PFSK-1 (cell line): ENCODE results near the gene COX19.

Experiments used
- POLR2AphosphoS5 ChIP-seq: IDR thresholded peaks from 2 replicates; pipeline ENCODE4 v1.6.1; 2012; ENCODE audit warnings: low read depth, mild to moderate bottlenecking, control low read depth, low read length, moderate library complexity
- SIN3A ChIP-seq: IDR thresholded peaks from 2 replicates; pipeline ENCODE4 v1.6.1; 2012; ENCODE audit warnings: mild to moderate bottlenecking, low read length, moderate library complexity, borderline replicate concordance; ENCODE audit not compliant: insufficient read depth
- TAF1 ChIP-seq: IDR thresholded peaks from 2 replicates; pipeline ENCODE4 v1.6.1; 2012; ENCODE audit warnings: low read length, control low read depth, borderline replicate concordance; ENCODE audit not compliant: insufficient read depth
- TF ChIP-seq, protein P1 (sequence below), 2 experiments: IDR thresholded peaks; 2 replicates each; pipeline versions ENCODE4 v1.6.1 to v1.8.0; 2011 to 2012; ENCODE audit warnings: low read depth in 2 of 2, low read length in 2 of 2, control low read depth in 1 of 2, inconsistent platforms in 1 of 2, mild to moderate bottlenecking in 1 of 2, moderate library complexity in 1 of 2; ENCODE audit not compliant: insufficient read depth in 1 of 2

DNA sequence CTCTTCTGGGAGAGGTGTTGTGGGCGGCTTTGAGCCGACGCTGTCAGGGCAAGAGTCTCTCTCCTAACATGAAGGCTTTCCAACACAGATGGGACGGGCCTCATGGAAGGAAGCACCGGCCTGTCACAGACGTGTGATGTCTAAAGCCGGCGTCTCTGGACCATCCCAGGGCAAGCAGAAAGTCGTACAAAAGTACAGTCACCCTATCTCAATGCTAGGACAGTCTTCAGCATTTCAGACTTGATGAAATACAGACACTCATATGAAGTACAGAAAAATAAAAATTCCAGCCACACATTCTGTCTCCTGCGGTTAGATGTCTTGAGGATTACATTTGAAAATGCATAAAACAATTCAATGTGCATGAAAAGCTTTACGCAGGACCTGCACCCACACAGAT is 38.2 kb upstream of the COX19 start:
- TF ChIP-seq POLR2AphosphoS5 (no peak), TAF1 (no peak), SIN3A (no peak)
- TF ChIP-seq, protein P1, sequence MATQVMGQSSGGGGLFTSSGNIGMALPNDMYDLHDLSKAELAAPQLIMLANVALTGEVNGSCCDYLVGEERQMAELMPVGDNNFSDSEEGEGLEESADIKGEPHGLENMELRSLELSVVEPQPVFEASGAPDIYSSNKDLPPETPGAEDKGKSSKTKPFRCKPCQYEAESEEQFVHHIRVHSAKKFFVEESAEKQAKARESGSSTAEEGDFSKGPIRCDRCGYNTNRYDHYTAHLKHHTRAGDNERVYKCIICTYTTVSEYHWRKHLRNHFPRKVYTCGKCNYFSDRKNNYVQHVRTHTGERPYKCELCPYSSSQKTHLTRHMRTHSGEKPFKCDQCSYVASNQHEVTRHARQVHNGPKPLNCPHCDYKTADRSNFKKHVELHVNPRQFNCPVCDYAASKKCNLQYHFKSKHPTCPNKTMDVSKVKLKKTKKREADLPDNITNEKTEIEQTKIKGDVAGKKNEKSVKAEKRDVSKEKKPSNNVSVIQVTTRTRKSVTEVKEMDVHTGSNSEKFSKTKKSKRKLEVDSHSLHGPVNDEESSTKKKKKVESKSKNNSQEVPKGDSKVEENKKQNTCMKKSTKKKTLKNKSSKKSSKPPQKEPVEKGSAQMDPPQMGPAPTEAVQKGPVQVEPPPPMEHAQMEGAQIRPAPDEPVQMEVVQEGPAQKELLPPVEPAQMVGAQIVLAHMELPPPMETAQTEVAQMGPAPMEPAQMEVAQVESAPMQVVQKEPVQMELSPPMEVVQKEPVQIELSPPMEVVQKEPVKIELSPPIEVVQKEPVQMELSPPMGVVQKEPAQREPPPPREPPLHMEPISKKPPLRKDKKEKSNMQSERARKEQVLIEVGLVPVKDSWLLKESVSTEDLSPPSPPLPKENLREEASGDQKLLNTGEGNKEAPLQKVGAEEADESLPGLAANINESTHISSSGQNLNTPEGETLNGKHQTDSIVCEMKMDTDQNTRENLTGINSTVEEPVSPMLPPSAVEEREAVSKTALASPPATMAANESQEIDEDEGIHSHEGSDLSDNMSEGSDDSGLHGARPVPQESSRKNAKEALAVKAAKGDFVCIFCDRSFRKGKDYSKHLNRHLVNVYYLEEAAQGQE (IDR thresholded peaks at IDR 0.05; ENCODE audit: insufficient read depth in 1 of 2, low read depth in 2 of 2, low read length in 2 of 2) = no peak
